NCI-H774 (cell line): ENCODE data around the gene CDC42BPB.

Experiments
- DNase-seq: peaks from one replicate; lab custom pipeline; 2025; lab: John Stamatoyannopoulos, UW

Gene CDC42BPB

GRCh38 chr14:102943454-102943853, 113.9 kb downstream of the CDC42BPB start:
- DNase-seq, result no peak

DNA sequence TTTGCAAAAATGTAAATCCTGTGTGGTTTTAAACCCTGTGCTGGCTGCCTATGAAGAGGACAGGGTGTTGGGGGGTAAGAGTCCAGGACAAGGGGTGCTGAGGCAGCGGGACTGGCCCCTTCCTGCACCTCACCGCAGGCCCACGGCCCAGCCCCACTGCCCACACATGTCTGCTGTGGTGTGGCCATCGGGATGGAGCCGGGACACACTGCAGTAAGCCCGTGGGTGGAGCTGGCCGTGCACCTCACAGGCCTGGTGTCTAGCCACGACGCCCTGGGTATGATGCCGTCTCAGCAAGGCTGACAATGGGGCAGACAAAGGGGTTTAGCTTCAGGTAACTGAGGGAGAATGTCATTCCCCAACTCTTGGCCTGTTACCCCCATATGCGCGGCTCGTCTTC, 115.3 kb downstream of the CDC42BPB start:
- DNase-seq, result no peak

DNA sequence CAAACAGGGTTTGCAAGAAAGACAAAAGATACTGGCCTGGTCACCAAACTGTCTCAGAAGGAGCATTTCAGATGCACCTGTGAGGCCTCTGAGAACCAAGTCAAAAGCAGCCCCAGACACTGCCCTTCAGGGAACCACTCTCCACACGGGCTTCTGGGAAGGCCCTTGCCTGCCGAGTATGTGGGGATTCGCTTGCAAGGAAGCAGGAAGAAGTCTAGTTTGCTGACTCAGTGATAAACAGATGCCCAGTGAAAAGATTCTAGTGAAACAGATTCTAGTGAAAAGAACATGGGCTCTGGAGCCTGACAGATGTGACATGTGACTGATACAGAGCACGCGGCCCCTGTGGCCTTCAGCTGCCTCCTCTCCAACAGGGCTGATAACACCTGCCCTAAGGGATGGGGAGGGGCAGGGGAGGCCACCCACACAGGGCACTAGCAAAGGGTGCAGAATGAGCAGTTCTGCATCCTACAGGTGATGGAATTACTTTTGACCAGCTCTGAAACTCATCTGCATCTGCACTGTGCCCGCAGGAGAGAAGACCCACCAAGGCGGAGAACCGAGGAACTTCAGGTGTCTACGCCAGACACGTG, 115.8 kb downstream of the CDC42BPB start:
- DNase-seq, result no peak

DNA sequence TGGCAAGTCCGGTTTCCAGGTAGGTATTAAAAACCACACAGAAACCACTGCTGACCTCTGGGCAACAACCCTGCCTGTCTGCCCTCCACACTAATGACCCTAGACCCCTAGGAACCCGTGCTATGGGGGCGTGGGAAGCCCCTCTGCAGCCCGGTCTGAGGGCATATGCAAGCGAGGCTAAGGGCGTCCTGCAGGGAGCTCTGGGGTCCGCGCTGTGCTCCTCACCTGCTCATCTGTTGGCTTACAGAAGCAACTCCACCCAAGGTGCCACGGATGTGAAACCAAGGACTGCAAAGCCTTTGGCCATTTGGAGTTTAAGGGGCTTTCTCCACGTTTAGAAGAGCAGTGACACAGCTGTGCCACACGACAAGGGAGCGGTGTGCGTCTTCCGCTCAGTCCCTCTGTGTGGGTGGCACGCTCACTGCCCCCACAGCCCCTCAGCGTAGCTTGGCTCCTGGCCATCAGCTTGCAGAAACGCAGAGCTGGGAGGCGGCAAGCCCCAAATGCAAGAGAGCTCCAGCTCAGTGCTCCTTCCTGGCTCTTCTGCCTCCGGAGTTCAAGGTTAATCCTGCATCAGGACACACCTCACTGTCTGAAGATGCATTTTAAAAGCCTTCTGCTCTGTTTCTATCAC, 116.5 kb downstream of the CDC42BPB start:
- no peak for DNase-seq

DNA sequence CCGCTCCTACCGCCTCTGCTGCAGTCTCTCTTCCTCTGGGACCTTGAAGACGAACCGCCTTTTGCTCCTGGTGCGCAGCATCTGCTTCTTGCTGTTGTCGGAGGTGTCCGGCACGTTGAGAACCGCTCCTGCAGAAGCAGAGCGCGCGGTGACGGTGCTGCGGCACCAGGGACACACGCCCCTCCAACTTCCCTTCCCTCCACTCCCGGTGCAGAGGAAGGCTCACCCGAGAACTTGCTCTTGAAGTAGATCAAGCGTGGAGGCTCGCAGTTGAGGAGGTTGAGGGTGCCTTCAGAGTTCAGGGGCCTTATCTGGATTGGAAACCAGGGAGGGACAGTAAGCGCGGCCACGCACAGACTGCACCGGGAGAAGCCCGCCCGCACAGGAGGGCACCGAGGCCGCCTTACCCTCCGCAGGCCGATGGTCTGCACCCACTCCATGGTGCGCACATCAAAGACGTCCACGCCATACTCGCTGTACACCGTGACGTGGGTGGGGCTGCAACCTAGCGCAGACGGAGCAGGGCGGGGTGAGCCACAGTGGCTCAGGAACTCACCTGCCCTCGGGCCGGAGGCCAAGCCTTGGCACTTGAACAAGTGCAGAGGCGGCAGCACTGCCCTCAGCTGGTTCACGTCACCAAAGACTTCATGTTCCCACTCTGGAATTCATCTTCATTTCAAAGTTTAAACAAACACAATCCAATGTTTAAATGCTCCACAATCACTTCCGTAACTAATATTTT, 117.4 kb downstream of the CDC42BPB start:
- no peak for DNase-seq

DNA sequence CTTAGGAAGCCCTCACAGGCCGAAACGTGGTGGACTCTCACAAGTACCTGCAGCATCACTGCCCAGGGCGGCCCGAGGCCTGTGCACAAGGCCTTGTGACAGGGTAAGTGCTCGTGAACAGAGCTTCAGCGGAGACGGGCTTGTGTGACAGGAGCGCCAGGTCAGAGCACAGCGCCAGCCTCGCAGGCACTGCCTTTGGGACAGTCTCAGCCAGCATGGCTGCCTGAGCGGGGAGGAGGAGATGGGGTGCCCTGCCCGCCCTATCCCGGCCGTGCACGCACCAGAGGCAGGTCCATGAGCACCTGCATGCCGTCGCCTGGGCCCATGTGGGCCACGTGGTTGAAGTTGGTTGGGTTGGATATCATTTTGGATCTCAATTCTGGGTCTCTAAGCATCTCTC, 118.0 kb downstream of the CDC42BPB start:
- no peak for DNase-seq

DNA sequence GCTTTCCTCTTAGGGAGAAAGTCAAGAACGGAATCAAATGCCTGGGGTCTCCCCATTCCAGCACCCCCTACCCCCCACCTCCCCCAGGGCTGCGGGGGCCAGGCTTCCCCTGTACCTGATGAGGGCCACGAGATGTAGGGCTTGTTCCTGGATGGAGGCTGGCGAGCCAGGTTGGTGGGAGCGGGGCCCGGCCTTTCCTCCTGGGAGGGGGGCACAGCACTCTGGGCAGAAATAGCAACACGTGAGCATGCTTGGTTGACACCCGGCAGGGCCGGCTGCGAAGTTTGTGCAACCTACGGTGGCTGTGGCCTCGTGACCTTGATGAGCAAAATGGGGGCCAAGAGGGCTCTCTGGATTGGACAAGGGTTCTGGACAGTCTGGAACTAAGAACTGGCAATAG, 119.2 kb downstream of the CDC42BPB start:
- DNase-seq, result no peak

DNA sequence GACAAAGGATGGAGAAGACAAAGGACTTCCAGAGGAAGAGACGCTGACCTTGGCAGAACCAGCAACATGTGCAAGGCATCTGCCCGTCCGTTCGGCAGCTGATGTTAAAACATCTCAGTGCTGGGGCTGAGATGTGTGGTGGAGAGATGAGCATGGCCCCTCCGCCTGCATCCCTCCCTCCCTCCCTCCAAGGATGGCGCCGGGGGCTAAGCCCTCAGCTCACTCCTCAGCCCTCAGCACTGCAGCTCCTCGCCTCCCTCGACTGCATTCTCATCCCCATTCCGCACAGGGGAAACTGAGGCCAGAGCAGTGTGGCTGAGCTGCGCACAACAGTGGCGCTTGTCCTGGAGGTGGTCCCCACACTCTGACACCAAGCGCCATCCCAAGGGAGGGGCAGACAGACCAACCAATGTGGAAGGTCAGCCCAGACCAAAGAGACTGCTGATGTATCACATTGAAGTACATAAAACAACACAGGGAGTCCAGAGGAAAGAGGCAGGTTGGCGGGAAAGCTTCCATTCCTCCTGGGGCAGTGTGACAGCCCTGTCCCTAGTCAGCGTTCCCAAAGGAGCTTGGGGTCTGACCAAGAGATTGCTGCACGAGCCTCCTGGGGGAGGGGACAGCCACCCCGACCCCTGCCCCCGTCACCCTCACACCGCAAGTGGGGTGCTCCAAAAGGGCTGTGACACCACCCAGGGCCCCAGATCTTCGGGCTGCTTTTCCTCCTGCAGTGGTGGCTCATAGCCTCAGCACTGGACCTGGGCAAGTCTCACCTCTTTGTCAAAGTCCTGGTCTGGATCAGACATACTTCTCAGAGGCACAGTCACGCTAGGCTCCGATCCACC, 119.8 kb downstream of the CDC42BPB start:
- no peak for DNase-seq

DNA sequence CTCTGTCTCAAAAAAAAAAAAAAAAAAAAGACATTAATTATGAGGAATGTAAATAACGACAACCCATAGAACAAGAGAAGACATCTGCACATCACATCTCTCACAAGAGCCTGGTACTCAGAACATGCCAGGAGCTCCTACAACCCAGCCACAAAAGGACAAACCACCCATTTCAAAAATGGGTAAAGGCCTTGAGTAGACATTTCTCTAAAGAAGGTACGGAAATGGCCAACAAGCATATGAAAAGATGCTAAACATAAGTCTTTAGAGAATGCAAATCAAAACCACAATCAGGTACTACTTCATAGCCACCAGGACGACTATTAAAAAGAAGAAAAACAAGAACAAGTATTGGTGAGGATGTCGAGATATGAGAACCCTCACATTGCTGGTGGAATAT, 121.6 kb downstream of the CDC42BPB start:
- no peak for DNase-seq

GRCh38 chr14:102933618-102934231, 123.6 kb downstream of the CDC42BPB start:
- no peak for DNase-seq

GRCh38 chr14:102932484-102933248, 124.7 kb downstream of the CDC42BPB start:
- no peak for DNase-seq

- DNase-seq, result no peak
Observed at GRCh38 chr14:102931580-102932285, 125.6 kb downstream of the CDC42BPB start.

- peak; percentile 4 for DNase-seq
Observed at GRCh38 chr14:102930753-102931579, 126.4 kb downstream of the CDC42BPB start.

GRCh38 chr14:102930138-102930752, 127.1 kb downstream of the CDC42BPB start:
- DNase-seq, result no peak

GRCh38 chr14:102929241-102930137, 127.9 kb downstream of the CDC42BPB start:
- no peak for DNase-seq

- DNase-seq, result peak; percentile 51
Observed at GRCh38 chr14:102928412-102929240, 128.7 kb downstream of the CDC42BPB start.

GRCh38 chr14:102927878-102928411, 129.4 kb downstream of the CDC42BPB start:
- no peak for DNase-seq
